ENCODE data around the gene EBPL. TPM values are rescaled to one million over a fixed set of nuclear protein-coding genes. Genes with fewer than 3 reads are reported as not detected.

The EBPL gene
- total RNA-seq: 142 and 177 TPM in 2 replicates

GRCh38 chr13:49690995-49691784, at the start of gene EBPL:
Gene EBPL (minus strand): TSS chr13:49691486. CDS start chr13:49691424, 62 bp downstream.

GRCh38 chr13:49627831-49628652, 63.2 kb downstream of the EBPL start, which contains the start of gene ARL11:
Gene ARL11 (plus strand): TSS chr13:49628507. CDS start chr13:49630448, 1,941 bp downstream.

Other genes with a start within 250 kb of the EBPL start
- 6.3 and 13.2 TPM in 2 replicates for gene CAB39L, start 247.4 kb downstream of the EBPL start, total RNA-seq
- gene SETDB2, start 247.2 kb downstream of the EBPL start, total RNA-seq: 4.8 and 10.0 TPM in 2 replicates
- 10.4 and 11.1 TPM in 2 replicates for gene PHF11, start 195.5 kb downstream of the EBPL start, total RNA-seq
- 11.3 and 22.6 TPM in 2 replicates for gene RCBTB1, start 105.9 kb downstream of the EBPL start, total RNA-seq
- gene ARL11, start 63.0 kb downstream of the EBPL start, total RNA-seq: under 0.01 and 0.24 TPM in 2 replicates
- gene KPNA3, start 101.2 kb upstream of the EBPL start, total RNA-seq: 26.7 and 35.6 TPM in 2 replicates
- gene SPRYD7, start 244.9 kb upstream of the EBPL start, total RNA-seq: 8.0 and 8.5 TPM in 2 replicates

Measured in tracheal epithelial cell (primary cell).